ENCODE results near the gene SLC22A23.

The SLC22A23 gene

GRCh38 chr6:3227363-3228045 is 229.3 kb downstream of the SLC22A23 start, which contains the start of gene TUBB2B:
TSS of gene TUBB2B (minus strand) at chr6:3227653. CDS start at chr6:3227543, 110 bp downstream.
- H3K36me3 ChIP-seq (ENCODE audit: control insufficient read depth in 1 of 2, insufficient read depth in 2 of 2, low read length in 2 of 2) = no peaks in the 10 kb centered on the region
- H3K27me3 ChIP-seq (ENCODE audit: control insufficient read depth in 1 of 2, insufficient read depth in 2 of 2, low read length in 2 of 2) = peaks cover 65 to 66% of the 10 kb centered on the region in 2 donors
- peak within 1 kb of the TSS in 1 of 2 donors; percentile 18 for H3K9ac ChIP-seq (ENCODE audit: low read depth in 1 of 2, low read length in 2 of 2)
- H3K4me1 ChIP-seq (ENCODE audit: control insufficient read depth in 1 of 2, insufficient read depth in 2 of 2, low read length in 2 of 2) = peaks cover 29 to 49% of the 10 kb centered on the region in 2 donors
- H3K9me3 ChIP-seq (ENCODE audit: control insufficient read depth in 1 of 2, low read length in 2 of 2) = no peaks in the 10 kb centered on the region
- no peak within 1 kb of the TSS for H3K27ac ChIP-seq (ENCODE audit: low read depth, low read length)
- peak within 1 kb of the TSS; percentile 55 to 60 for H3K4me3 ChIP-seq (ENCODE audit: low read depth in 1 of 2, low read length in 2 of 2)

GRCh38 chr6:3226481-3227362 is 230.1 kb downstream of the SLC22A23 start:
- Histone ChIP-seq H3K9ac (ENCODE audit: low read depth in 1 of 2, low read length in 2 of 2) (peak overlapping the region in 1 of 2 donors; percentile 18), H3K27me3 (ENCODE audit: control insufficient read depth in 1 of 2, insufficient read depth in 2 of 2, low read length in 2 of 2) (peaks cover 57 to 58% of the 10 kb centered on the region in 2 donors)

GRCh38 chr6:3226042-3226441 is 230.8 kb downstream of the SLC22A23 start:
- no peaks in the 10 kb centered on the region for H3K9me3 ChIP-seq (ENCODE audit: control insufficient read depth in 1 of 2, low read length in 2 of 2)
- no peaks in the 10 kb centered on the region for H3K36me3 ChIP-seq (ENCODE audit: control insufficient read depth in 1 of 2, insufficient read depth in 2 of 2, low read length in 2 of 2)
- peaks cover 17 to 35% of the 10 kb centered on the region in 2 donors for H3K4me1 ChIP-seq (ENCODE audit: control insufficient read depth in 1 of 2, insufficient read depth in 2 of 2, low read length in 2 of 2)
- H3K4me3 ChIP-seq (ENCODE audit: low read depth in 1 of 2, low read length in 2 of 2) = no peak overlapping the region
- H3K27me3 ChIP-seq (ENCODE audit: control insufficient read depth in 1 of 2, insufficient read depth in 2 of 2, low read length in 2 of 2) = peaks cover 51% of the 10 kb centered on the region in 2 donors
- H3K9ac ChIP-seq (ENCODE audit: low read depth in 1 of 2, low read length in 2 of 2) = no peak overlapping the region
- no peak overlapping the region for H3K27ac ChIP-seq (ENCODE audit: low read depth, low read length)

More at GRCh38 chr6:3226481-3227362, 230.1 kb downstream of the SLC22A23 start:
- H3K4me1 ChIP-seq (ENCODE audit: control insufficient read depth in 1 of 2, insufficient read depth in 2 of 2, low read length in 2 of 2) = peaks cover 24 to 42% of the 10 kb centered on the region in 2 donors
- H3K9me3 ChIP-seq (ENCODE audit: control insufficient read depth in 1 of 2, low read length in 2 of 2) = no peaks in the 10 kb centered on the region
- no peaks in the 10 kb centered on the region for H3K36me3 ChIP-seq (ENCODE audit: control insufficient read depth in 1 of 2, insufficient read depth in 2 of 2, low read length in 2 of 2)
- no peak overlapping the region for H3K27ac ChIP-seq (ENCODE audit: low read depth, low read length)
- peak overlapping the region; percentile 55 to 60 for H3K4me3 ChIP-seq (ENCODE audit: low read depth in 1 of 2, low read length in 2 of 2)

- Histone ChIP-seq H3K9me3 (ENCODE audit: control insufficient read depth in 1 of 2, low read length in 2 of 2) (no peaks in the 10 kb centered on the region), H3K4me3 (ENCODE audit: low read depth in 1 of 2, low read length in 2 of 2) (no peak overlapping the region), H3K4me1 (ENCODE audit: control insufficient read depth in 1 of 2, insufficient read depth in 2 of 2, low read length in 2 of 2) (peaks cover 4 to 9% of the 10 kb centered on the region in 2 donors), H3K27me3 (ENCODE audit: control insufficient read depth in 1 of 2, insufficient read depth in 2 of 2, low read length in 2 of 2) (peaks cover 29 to 36% of the 10 kb centered on the region in 2 donors), H3K9ac (ENCODE audit: low read depth in 1 of 2, low read length in 2 of 2) (no peak overlapping the region), H3K27ac (ENCODE audit: low read depth, low read length) (no peak overlapping the region), H3K36me3 (ENCODE audit: control insufficient read depth in 1 of 2, insufficient read depth in 2 of 2, low read length in 2 of 2) (no peaks in the 10 kb centered on the region)
Observed at GRCh38 chr6:3222506-3223038, 234.3 kb downstream of the SLC22A23 start.

- no peak overlapping the region for H3K27ac ChIP-seq (ENCODE audit: low read depth, low read length)
- H3K36me3 ChIP-seq (ENCODE audit: control insufficient read depth in 1 of 2, insufficient read depth in 2 of 2, low read length in 2 of 2) = no peaks in the 10 kb centered on the region
- H3K27me3 ChIP-seq (ENCODE audit: control insufficient read depth in 1 of 2, insufficient read depth in 2 of 2, low read length in 2 of 2) = peaks cover 19 to 26% of the 10 kb centered on the region in 2 donors
- no peak overlapping the region for H3K4me3 ChIP-seq (ENCODE audit: low read depth in 1 of 2, low read length in 2 of 2)
- no peaks in the 10 kb centered on the region for H3K4me1 ChIP-seq (ENCODE audit: control insufficient read depth in 1 of 2, insufficient read depth in 2 of 2, low read length in 2 of 2)
- H3K9me3 ChIP-seq (ENCODE audit: control insufficient read depth in 1 of 2, low read length in 2 of 2) = no peaks in the 10 kb centered on the region
- H3K9ac ChIP-seq (ENCODE audit: low read depth in 1 of 2, low read length in 2 of 2) = no peak overlapping the region
Observed at GRCh38 chr6:3221578-3221977, 235.3 kb downstream of the SLC22A23 start.

- Histone ChIP-seq H3K27ac (ENCODE audit: low read depth, low read length) (no peak overlapping the region), H3K9me3 (ENCODE audit: control insufficient read depth in 1 of 2, low read length in 2 of 2) (no peaks in the 10 kb centered on the region), H3K36me3 (ENCODE audit: control insufficient read depth in 1 of 2, insufficient read depth in 2 of 2, low read length in 2 of 2) (no peaks in the 10 kb centered on the region), H3K4me1 (ENCODE audit: control insufficient read depth in 1 of 2, insufficient read depth in 2 of 2, low read length in 2 of 2) (no peaks in the 10 kb centered on the region), H3K9ac (ENCODE audit: low read depth in 1 of 2, low read length in 2 of 2) (no peak overlapping the region), H3K4me3 (ENCODE audit: low read depth in 1 of 2, low read length in 2 of 2) (no peak overlapping the region), H3K27me3 (ENCODE audit: control insufficient read depth in 1 of 2, insufficient read depth in 2 of 2, low read length in 2 of 2) (peaks cover 15 to 17% of the 10 kb centered on the region in 2 donors)
Observed at GRCh38 chr6:3220366-3220765, 236.5 kb downstream of the SLC22A23 start.
